Mesothelial cell of epicardium (in vitro differentiated cells): Measurements from ENCODE around the gene PPP1R12C. TPM values are rescaled to one million over a fixed set of nuclear protein-coding genes. Genes with fewer than 3 reads are reported as not detected.

ENCODE experiments used
- DNase-seq, 2 experiments: peaks; one replicate each; pipeline ENCODE4 v3.0.0; 2021; ENCODE audit warnings: low spot score in 2 of 2; ENCODE audit not compliant: unreplicated experiment in 2 of 2
- H3K27ac Mint-ChIP-seq: 2 replicates; pipeline ENCODE4 v1.8.0; 2021; ENCODE audit warnings: mixed read lengths
- H3K27me3 Mint-ChIP-seq: 2 replicates; pipeline ENCODE4 v1.8.0; 2021; ENCODE audit warnings: low read depth, mixed read lengths
- H3K36me3 Mint-ChIP-seq: 2 replicates; pipeline ENCODE4 v1.8.0; 2021; ENCODE audit warnings: mixed read lengths
- H3K4me1 Mint-ChIP-seq: 2 replicates; pipeline ENCODE4 v1.8.0; 2021; ENCODE audit warnings: mixed read lengths
- H3K4me3 Mint-ChIP-seq: 2 replicates; pipeline ENCODE4 v1.8.0; 2021; ENCODE audit warnings: mild to moderate bottlenecking, moderate library complexity, mixed read lengths
- H3K9me3 Mint-ChIP-seq: 2 replicates; pipeline ENCODE4 v1.8.0; 2021; ENCODE audit warnings: mixed read lengths
- total RNA-seq: library from RNA; stranded (reverse); gene quantifications from 3 replicates; pipeline ENCODE4 v1.2.1, GENCODE V29; 2021
- TF ChIP-seq, protein P1 (sequence below): fragments of 200-600 bp; sonication (generic); IDR thresholded peaks from one replicate; pipeline ENCODE4 v1.5.0; 2021; ENCODE audit warnings: antibody characterized with exemption; ENCODE audit not compliant: unreplicated experiment

Gene PPP1R12C
- total RNA-seq, 1 donor from 2014 or later = 111 TPM

- DNase-seq = peak; percentile 89 to 93
- Mint-ChIP-seq H3K27ac (peak overlapping the region; percentile 32), H3K36me3 (no peaks in the 10 kb centered on the region), H3K9me3 (no peaks in the 10 kb centered on the region), H3K4me3 (no peak overlapping the region), H3K4me1 (peaks cover 15% of the 10 kb centered on the region), H3K27me3 (peaks cover 68% of the 10 kb centered on the region)
- TF ChIP-seq, protein P1, sequence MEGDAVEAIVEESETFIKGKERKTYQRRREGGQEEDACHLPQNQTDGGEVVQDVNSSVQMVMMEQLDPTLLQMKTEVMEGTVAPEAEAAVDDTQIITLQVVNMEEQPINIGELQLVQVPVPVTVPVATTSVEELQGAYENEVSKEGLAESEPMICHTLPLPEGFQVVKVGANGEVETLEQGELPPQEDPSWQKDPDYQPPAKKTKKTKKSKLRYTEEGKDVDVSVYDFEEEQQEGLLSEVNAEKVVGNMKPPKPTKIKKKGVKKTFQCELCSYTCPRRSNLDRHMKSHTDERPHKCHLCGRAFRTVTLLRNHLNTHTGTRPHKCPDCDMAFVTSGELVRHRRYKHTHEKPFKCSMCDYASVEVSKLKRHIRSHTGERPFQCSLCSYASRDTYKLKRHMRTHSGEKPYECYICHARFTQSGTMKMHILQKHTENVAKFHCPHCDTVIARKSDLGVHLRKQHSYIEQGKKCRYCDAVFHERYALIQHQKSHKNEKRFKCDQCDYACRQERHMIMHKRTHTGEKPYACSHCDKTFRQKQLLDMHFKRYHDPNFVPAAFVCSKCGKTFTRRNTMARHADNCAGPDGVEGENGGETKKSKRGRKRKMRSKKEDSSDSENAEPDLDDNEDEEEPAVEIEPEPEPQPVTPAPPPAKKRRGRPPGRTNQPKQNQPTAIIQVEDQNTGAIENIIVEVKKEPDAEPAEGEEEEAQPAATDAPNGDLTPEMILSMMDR = peak; percentile 87
Measured at GRCh38 chr19:55160128-55160985, 42.9 kb upstream of the PPP1R12C start.

DNA sequence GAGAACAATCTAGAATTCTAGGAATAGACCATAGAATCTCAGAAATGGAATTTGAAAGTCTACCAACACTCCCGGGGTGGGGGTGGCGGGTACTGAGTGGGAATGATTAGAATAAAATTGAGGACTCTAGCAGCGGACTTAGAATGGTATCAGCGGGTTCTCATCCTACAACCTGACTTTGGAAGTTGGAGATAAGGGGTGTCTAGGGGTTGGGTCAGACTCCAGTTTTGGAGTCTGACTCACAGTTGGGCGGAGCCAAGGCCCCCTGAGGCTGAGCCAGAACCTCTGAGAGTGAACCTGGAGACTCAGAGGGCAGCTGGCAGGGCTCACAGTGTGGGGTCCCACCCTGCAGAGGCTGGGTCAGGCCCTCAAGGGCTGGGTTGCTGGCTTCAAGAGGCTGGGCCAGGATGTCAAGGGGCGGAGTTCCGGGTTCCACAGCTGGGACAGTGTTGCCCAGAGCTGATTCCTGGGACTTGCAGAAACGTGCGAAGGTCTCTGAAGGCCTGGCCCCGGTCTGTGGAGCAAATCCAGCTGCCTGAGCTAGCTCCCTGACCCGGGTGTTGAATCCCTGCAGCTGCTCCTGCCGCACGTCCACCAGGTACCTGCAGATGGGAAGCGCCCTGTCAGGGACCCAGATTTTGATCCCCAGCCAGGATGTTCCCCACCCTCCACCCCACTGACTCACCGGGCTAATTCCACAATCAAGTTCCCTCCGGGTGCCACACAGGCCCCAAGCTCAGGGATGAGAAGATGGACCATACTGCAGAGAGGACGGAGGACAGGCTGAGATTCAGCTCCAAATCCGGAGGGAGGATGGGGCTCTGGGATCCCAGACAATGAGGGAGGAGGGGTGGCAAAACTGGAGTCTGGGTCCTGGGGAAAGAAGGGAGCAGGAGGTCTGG lies 41.7 kb upstream of the PPP1R12C start:
- Mint-ChIP-seq H3K4me3 (no peak overlapping the region), H3K9me3 (no peaks in the 10 kb centered on the region), H3K27me3 (peaks cover 73% of the 10 kb centered on the region), H3K36me3 (no peaks in the 10 kb centered on the region), H3K4me1 (peaks cover 15% of the 10 kb centered on the region), H3K27ac (no peak overlapping the region)
- TF ChIP-seq, protein P1 = no peak
- DNase-seq = no peak

GRCh38 chr19:55158423-55158822 lies 41.0 kb upstream of the PPP1R12C start:
- no peak for DNase-seq
- peaks cover 15% of the 10 kb centered on the region for H3K4me1 Mint-ChIP-seq
- H3K4me3 Mint-ChIP-seq = no peak overlapping the region
- H3K27me3 Mint-ChIP-seq = peaks cover 72% of the 10 kb centered on the region
- TF ChIP-seq, protein P1 = no peak
- H3K27ac Mint-ChIP-seq = no peak overlapping the region
- no peaks in the 10 kb centered on the region for H3K36me3 Mint-ChIP-seq
- no peaks in the 10 kb centered on the region for H3K9me3 Mint-ChIP-seq

GRCh38 chr19:55157064-55157908 lies 39.8 kb upstream of the PPP1R12C start, which contains the start of gene TNNI3:
TNNI3 (minus strand) TSS chr19:55157732; CDS start chr19:55157589, 143 bp downstream.
- no peaks in the 10 kb centered on the region for H3K36me3 Mint-ChIP-seq
- no peak for DNase-seq
- TF ChIP-seq, protein P1 = no peak
- H3K4me1 Mint-ChIP-seq = peaks cover 15% of the 10 kb centered on the region
- peaks cover 68% of the 10 kb centered on the region for H3K27me3 Mint-ChIP-seq
- H3K27ac Mint-ChIP-seq = peak within 1 kb of the TSS; percentile 47
- peak within 1 kb of the TSS; percentile 67 for H3K4me3 Mint-ChIP-seq
- peaks cover under 1% of the 10 kb centered on the region for H3K9me3 Mint-ChIP-seq
